ENCODE data around the gene EFCAB12.

DNA sequence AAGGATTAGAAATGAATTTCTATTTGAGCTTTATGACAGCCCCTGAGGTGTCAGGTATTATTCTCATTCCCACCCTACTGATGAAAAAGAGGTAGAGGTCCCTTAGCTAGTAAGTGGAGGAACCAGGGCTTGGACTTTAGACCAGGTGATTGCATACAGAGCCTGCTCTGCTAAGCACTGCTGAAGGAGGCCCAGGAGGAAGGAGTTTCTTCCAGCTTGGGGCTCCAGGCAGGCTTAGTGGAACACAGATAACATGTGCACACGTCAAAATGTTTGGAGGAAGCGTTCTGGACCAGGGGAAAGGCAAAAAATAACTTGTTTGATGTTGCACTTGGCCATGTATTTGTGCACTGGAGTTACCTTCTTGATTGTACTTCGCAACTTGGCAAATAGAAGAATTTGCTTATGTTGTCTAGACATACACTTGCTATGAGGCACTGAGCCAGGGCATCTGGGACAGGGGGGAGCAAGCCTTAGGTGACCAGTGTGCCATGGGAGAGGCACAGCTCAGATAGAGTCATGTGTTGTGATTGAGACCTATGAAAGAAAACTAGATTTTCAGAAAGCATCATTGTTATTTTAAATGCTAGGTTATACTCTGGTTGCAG, 34.0 kb upstream of the EFCAB12 start:
- TF ChIP-seq EZH2 (IDR thresholded peaks at IDR 0.05; ENCODE audit: insufficient read depth, low read length), result no peak
- TF ChIP-seq, protein P1, sequence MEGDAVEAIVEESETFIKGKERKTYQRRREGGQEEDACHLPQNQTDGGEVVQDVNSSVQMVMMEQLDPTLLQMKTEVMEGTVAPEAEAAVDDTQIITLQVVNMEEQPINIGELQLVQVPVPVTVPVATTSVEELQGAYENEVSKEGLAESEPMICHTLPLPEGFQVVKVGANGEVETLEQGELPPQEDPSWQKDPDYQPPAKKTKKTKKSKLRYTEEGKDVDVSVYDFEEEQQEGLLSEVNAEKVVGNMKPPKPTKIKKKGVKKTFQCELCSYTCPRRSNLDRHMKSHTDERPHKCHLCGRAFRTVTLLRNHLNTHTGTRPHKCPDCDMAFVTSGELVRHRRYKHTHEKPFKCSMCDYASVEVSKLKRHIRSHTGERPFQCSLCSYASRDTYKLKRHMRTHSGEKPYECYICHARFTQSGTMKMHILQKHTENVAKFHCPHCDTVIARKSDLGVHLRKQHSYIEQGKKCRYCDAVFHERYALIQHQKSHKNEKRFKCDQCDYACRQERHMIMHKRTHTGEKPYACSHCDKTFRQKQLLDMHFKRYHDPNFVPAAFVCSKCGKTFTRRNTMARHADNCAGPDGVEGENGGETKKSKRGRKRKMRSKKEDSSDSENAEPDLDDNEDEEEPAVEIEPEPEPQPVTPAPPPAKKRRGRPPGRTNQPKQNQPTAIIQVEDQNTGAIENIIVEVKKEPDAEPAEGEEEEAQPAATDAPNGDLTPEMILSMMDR (IDR thresholded peaks at IDR 0.05; ENCODE audit: insufficient read depth, low read depth, low read length), result no peak

Measured in astrocyte (in vitro differentiated cells and primary cell).